Right ventricle myocardium inferior (tissue), 1 donor: ENCODE measurements around the gene CR1L. TPM values are rescaled to one million over a fixed set of nuclear protein-coding genes. Genes with fewer than 3 reads are reported as not detected.
A peak's percentile ranks its signal among the peaks of the same experiment; 100 is the strongest.
"Not testable (repeated sequence)": the region's sequence is repeated elsewhere in the genome, so short reads cannot be mapped to it uniquely, and the experiment has no call there.

Source experiments
- ATAC-seq: fragments of 200-7000 bp; cut with Tn5 transposase; one replicate; pipeline ENCODE4 v1.9.1; 2020; ENCODE audit warnings: mild to moderate bottlenecking, moderate library complexity
- DNase-seq: peaks from one replicate; pipeline ENCODE4 v3.0.0; 2021; ENCODE audit errors: missing footprints
- intact Hi-C: fragments of 100-400 bp; cut with DNase I; formaldehyde crosslinking; loops from one replicate; pipeline ENCODE4 v1.11.0; 2022
- long read RNA-seq: library from polyadenylated mRNA; unstranded; transcript quantifications from one replicate; pipeline ENCODE4 v2.0.0, GENCODE V29; 2021
- total RNA-seq: library from RNA; stranded (reverse); fragmentation: NEBNext Ultra II Directional; extraction: Animal tissue kit (Norgen Biotek cat#: 25700); gene quantifications from one replicate; pipeline ENCODE4 v1.2.1, GENCODE V29; 2021
- donor health status: DM: no; HTN: yes; CAD: no; lungs with severe emphysema.

The CR1L gene
- not detected for total RNA-seq
- long read RNA-seq = 0 reads

- intact Hi-C loops = no loop called here
Measured at GRCh38 chr1:207644852-207645634, at the start of gene CR1L. Gene CR1L, plus strand, starts transcription at chr1:207645133. Its CDS starts 101 bp downstream, at chr1:207645234.

GRCh38 chr1:207603777-207604176 is 41.2 kb upstream of the CR1L start:
- DNase-seq = no peak
- intact Hi-C loops = no loop called here
- ATAC-seq = no peak

More at GRCh38 chr1:207644852-207645634, at the start of gene CR1L:
- peak; percentile 94 for ATAC-seq
- peak; percentile 90 for DNase-seq

- intact Hi-C loops = no loop called here
- ATAC-seq (no peak), DNase-seq (no peak)
Measured at GRCh38 chr1:207605444-207606361, 39.2 kb upstream of the CR1L start.

- DNase-seq (no peak), ATAC-seq (no peak)
- intact Hi-C loops = no loop called here
Measured at GRCh38 chr1:207606362-207606755, 38.6 kb upstream of the CR1L start.

GRCh38 chr1:207612762-207613161 is 32.2 kb upstream of the CR1L start:
- ATAC-seq (no peak), DNase-seq (no peak)
- intact Hi-C loops = no loop called here

GRCh38 chr1:207619871-207620542 is 24.9 kb upstream of the CR1L start:
- DNase-seq (no peak), ATAC-seq (peak; percentile 76)
- intact Hi-C loops = no loop called here

GRCh38 chr1:207620543-207620893 is 24.4 kb upstream of the CR1L start:
- ATAC-seq (no peak), DNase-seq (no peak)
- intact Hi-C loops = no loop called here

- ATAC-seq, intact Hi-C loops, DNase-seq: not testable (repeated sequence)
Measured at GRCh38 chr1:207625504-207626071, 19.3 kb upstream of the CR1L start.

- no peak for ATAC-seq
- intact Hi-C loops = no loop called here
- DNase-seq = no peak
Measured at GRCh38 chr1:207626972-207627337, 18.0 kb upstream of the CR1L start.

GRCh38 chr1:207627496-207627895 is 17.4 kb upstream of the CR1L start:
- ATAC-seq (no peak), DNase-seq (no peak)
- intact Hi-C loops = no loop called here

GRCh38 chr1:207628776-207629175 is 16.2 kb upstream of the CR1L start:
- ATAC-seq (no peak), DNase-seq (no peak)
- intact Hi-C loops = no loop called here

- no peak for DNase-seq
- ATAC-seq = no peak
- intact Hi-C loops = no loop called here
Measured at GRCh38 chr1:207631137-207631536, 13.8 kb upstream of the CR1L start.

GRCh38 chr1:207633226-207633625 is 11.7 kb upstream of the CR1L start:
- no peak for DNase-seq
- no peak for ATAC-seq
- intact Hi-C loops = no loop called here

- DNase-seq, ATAC-seq, intact Hi-C loops: not testable (repeated sequence)
Measured at GRCh38 chr1:207633699-207634289, 11.1 kb upstream of the CR1L start.

- ATAC-seq, intact Hi-C loops, DNase-seq: not testable (repeated sequence)
Measured at GRCh38 chr1:207634293-207634692, 10.6 kb upstream of the CR1L start.

- DNase-seq, ATAC-seq, intact Hi-C loops: not testable (repeated sequence)
Measured at GRCh38 chr1:207635569-207636186, 9.3 kb upstream of the CR1L start.

GRCh38 chr1:207638487-207639145 is 6.3 kb upstream of the CR1L start:
- ATAC-seq, intact Hi-C loops, DNase-seq: not testable (repeated sequence)

GRCh38 chr1:207639362-207639761 is 5.6 kb upstream of the CR1L start:
- intact Hi-C loops, ATAC-seq, DNase-seq: not testable (repeated sequence)
